ES-I3 (cell line): ENCODE results near the gene UBXN2A.
"Not testable (repeated sequence)": the region's sequence is repeated elsewhere in the genome, so short reads cannot be mapped to it uniquely, and the experiment has no call there.

ENCODE experiments used
- H3K36me3 ChIP-seq: 2 replicates; pipeline ENCODE4 v1.6.1; 2013; ENCODE audit warnings: mild to moderate bottlenecking, low read length, control low read depth, moderate library complexity; ENCODE audit not compliant: insufficient read depth
- H3K4me1 ChIP-seq: 2 replicates; pipeline ENCODE4 v1.6.1; 2013; ENCODE audit warnings: mild to moderate bottlenecking, control low read depth, low read length; ENCODE audit not compliant: insufficient read depth
- H3K9ac ChIP-seq: 2 replicates; pipeline ENCODE4 v1.6.1; 2013; ENCODE audit warnings: low read depth, mild to moderate bottlenecking, low read length, moderate library complexity
- H3K9me3 ChIP-seq: 2 replicates; pipeline ENCODE4 v1.6.1; 2013; ENCODE audit warnings: mild to moderate bottlenecking, low read length, moderate library complexity; ENCODE audit not compliant: control insufficient read depth, insufficient read depth

UBXN2A gene

DNA sequence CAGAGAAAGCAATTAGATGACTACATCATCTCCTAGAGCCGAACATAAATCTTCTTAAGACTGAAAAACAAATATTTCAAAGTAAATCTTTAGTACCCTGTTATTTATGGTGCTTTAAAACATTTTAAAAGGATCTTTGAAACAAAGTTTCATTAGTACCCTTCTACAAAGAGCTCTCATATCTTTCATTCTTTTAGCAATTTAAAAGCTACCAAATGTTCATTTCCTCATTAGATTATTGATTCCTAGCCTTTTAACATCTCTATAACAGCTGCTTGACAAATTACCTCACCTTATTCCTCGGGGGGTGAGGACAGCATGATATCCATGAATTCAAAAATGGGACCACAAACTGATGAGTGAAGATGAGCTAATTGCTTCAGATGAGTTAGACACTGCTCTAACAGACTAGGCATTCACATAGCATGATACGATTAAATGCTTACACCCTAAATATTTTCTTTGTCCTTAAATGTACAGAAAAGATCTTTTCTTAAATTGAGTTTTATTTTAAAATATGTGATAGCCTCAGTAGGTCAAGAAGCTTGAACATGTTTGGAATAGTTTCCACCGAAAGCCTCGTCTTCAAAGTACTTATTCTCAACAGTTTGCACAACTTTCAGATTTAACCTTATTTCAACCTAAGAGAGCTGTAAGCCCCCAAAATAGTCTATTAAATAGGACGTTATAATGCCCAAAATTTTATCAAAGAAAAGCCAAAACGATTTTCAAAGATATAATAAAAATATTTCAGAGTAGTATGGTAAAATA is 15.5 kb upstream of the UBXN2A start:
- Histone ChIP-seq H3K9me3 (no peaks in the 10 kb centered on the region), H3K36me3 (no peaks in the 10 kb centered on the region), H3K9ac (peak overlapping the region; percentile 95; the same call in 1 of the 2 replicates), H3K4me1 (0 out of 2 replicates have a peak, but pooled peaks cover 8% of the 10 kb centered on the region)

- no peaks in the 10 kb centered on the region for H3K9me3 ChIP-seq
- peak overlapping the region; percentile 95 for H3K9ac ChIP-seq
- H3K36me3 ChIP-seq: no peaks in the 10 kb centered on the region
- 0 out of 2 replicates have a peak, but pooled peaks cover 8% of the 10 kb centered on the region for H3K4me1 ChIP-seq
These were observed 14.5 kb upstream of the UBXN2A start for GRCh38 chr2:23925702-23926289.

DNA sequence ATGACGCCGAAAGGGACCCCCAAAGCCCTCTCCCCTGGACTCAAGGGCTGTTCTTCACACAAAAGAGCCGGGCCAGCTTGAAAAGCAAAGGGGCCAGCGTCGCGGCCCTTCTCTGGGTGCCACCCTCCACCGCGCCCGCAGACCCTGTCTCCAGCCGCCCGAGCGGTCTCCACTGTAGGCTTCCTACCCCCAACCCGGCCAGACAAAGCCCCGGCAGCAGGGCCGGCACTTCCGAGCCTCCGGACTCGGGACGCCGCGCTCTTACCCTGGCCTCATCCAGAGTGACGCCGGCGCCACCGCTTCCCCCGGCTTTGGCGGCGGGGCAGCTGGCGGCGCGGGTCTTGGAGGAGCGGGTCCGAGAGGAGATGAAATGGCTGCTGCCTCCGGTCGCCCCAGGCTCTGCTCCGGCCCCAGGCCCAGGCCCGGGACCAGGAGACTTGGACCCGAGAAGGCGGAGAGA is 13.9 kb upstream of the UBXN2A start:
- peak overlapping the region; percentile 95 for H3K9ac ChIP-seq
- H3K36me3 ChIP-seq: no peaks in the 10 kb centered on the region
- no peaks in the 10 kb centered on the region for H3K9me3 ChIP-seq
- H3K4me1 ChIP-seq: 0 out of 2 replicates have a peak, but pooled peaks cover 8% of the 10 kb centered on the region

GRCh38 chr2:23926750-23927571 is 13.3 kb upstream of the UBXN2A start, which contains the start of gene ATAD2B:
Gene ATAD2B (minus strand): TSS chr2:23927123. CDS start chr2:23926770, 353 bp downstream.
- Histone ChIP-seq H3K4me1 (0 out of 2 replicates have a peak, but pooled peaks cover 8% of the 10 kb centered on the region), H3K9me3 (no peaks in the 10 kb centered on the region), H3K36me3 (no peaks in the 10 kb centered on the region), H3K9ac (peak within 1 kb of the TSS; percentile 95)

- Histone ChIP-seq H3K9ac (no peak overlapping the region), H3K9me3 (no peaks in the 10 kb centered on the region), H3K4me1 (no peaks in the 10 kb centered on the region)
These were observed 6.0 kb upstream of the UBXN2A start for GRCh38 chr2:23934259-23934658.

DNA sequence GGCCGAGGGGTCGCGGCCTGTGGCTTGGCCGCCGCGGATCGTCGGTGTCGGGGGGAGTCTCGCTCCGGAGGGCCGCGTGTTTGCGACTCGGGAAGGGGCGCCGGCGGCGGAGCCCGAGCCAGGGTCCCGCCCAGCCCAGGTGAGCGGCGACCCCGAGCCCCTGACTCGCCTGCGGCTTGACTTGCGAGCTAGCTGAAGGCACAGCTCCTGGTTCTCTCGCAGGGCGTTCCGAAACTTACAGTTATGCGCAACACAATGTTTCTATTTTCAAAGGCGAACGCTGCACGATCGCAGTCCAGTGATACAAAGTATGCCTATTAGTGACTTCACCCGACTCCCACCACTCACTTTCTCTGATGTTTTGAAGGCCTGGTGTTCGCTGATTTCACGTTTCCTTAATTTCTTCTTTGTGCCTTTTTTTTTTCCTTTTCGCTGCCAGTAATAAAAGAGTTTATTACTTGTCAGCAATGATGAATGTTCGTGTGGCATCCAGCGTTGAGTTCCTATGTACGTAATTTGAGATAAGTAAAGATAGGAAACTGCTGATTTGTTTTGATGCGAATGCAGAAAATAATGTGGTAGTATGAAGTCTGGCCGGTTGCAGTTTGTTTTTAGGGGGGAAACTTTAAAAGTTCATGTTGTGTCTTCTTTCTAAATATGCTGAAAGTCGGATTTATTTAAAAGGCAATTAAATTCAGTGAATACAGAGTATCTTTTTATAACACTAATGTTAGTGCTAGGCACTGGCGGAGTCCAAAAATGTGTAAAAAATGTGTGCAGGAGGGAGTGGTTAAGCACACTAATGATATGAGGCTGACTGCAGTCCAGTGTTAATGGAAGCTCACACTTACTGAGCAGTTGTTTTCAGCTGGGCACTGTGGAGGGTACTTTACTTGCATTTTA is 706 bp downstream of the UBXN2A start:
- Histone ChIP-seq H3K9me3 (no peaks in the 10 kb centered on the region), H3K4me1 (peaks cover 8% of the 10 kb centered on the region; the same call in 1 of the 2 replicates), H3K9ac (peak overlapping the region; percentile 98), H3K36me3 (no peaks in the 10 kb centered on the region)

More at GRCh38 chr2:23934259-23934658, 6.0 kb upstream of the UBXN2A start:
- H3K36me3 ChIP-seq: no peaks in the 10 kb centered on the region

- H3K9ac ChIP-seq: peak overlapping the region; percentile 98; the same call in 1 of the 2 replicates
- H3K4me1 ChIP-seq: peaks cover 8% of the 10 kb centered on the region; the same call in 1 of the 2 replicates
- H3K36me3 ChIP-seq: no peaks in the 10 kb centered on the region
- no peaks in the 10 kb centered on the region for H3K9me3 ChIP-seq
These were observed 1.4 kb downstream of the UBXN2A start for GRCh38 chr2:23941644-23942043.

DNA sequence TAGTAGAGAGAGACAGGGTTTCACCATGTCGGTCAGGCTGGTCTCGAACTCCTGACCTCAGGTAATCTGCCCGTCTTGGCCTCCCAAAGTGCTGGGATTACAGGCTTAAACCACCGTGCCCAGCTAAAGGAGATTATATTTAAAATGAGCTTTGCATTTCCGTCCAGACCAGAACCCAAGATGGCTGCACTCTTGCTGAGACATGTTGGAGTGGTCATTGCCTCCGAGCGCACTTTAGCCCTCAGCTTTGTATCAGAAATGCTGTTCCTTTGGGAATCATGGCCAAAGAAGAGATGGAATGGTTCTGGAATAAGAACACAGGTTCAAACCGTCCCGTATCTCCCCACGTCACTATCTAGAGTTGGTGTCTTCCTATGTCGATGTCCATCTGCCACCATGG is 3.4 kb downstream of the UBXN2A start:
- Histone ChIP-seq H3K9ac (no peak overlapping the region), H3K36me3 (no peaks in the 10 kb centered on the region), H3K9me3 (no peaks in the 10 kb centered on the region), H3K4me1 (peaks cover 8% of the 10 kb centered on the region; the same call in 1 of the 2 replicates)

GRCh38 chr2:23944527-23944926 is 4.3 kb downstream of the UBXN2A start:
- Histone ChIP-seq H3K9ac (no peak overlapping the region), H3K36me3 (no peaks in the 10 kb centered on the region), H3K9me3 (no peaks in the 10 kb centered on the region), H3K4me1 (peaks cover 8% of the 10 kb centered on the region; the same call in 1 of the 2 replicates)

DNA sequence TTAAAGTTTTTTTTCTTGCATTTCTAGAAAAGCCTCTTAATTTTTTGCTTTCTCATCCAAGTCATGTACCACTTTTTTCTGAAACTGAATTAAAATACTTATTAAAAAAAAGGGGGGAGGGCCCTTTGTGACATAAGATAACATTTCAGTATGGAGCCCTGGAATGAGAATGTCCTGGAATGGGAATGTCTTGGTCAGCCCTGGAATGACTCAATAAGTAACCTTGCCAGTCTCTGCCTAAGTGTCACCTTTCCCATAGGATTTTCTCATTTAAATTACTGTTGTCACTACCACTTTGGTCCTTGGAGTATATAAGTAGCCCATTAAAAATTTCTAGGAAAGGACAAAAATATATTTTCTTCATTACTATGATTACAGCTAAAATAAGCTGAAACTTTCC is 4.7 kb downstream of the UBXN2A start:
- Histone ChIP-seq H3K4me1 (peaks cover 8% of the 10 kb centered on the region; the same call in 1 of the 2 replicates), H3K9ac (no peak overlapping the region), H3K9me3 (no peaks in the 10 kb centered on the region), H3K36me3 (no peaks in the 10 kb centered on the region)

DNA sequence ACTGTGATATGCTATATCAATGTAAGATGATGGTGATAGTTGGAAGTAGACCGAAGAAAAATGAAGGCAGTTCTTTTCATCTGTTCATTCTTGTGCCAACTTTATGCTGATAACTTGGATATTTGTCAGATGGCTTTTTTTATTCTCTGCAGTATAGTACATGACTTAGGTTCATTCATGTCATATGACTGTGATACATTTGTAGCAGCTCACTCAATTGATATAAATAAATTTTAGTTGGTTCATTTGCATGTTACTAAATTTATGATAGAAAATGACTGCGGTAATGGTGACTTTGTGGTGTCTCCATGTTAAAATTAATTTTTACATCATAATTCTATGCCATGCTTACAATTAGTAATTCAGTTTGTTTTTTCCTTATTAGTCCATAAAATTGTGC is 7.1 kb downstream of the UBXN2A start:
- Histone ChIP-seq H3K9ac (no peak overlapping the region), H3K9me3 (no peaks in the 10 kb centered on the region), H3K36me3 (no peaks in the 10 kb centered on the region), H3K4me1 (peaks cover 8% of the 10 kb centered on the region; the same call in 1 of the 2 replicates)

DNA sequence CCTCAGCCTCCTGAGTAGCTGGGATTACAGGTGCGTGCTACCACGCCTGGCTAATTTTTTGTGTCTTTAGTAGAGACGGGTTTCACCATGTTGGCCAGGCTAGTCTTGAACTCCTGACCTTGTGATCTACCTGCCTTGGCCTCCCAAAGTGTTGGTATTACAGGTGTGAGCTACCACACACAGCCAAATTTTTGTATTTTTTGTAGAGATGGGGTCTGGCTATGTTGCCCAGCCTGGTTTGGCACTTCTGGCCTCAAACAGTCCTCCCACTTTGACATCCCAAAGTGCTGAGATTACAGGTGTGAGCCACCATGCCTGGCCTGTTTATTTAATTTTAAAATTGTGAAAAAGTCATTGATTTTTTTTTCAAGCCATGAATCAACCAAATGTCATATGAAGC is 12.3 kb downstream of the UBXN2A start:
- not testable (repeated sequence) for H3K9me3 ChIP-seq, H3K9ac ChIP-seq, H3K36me3 ChIP-seq, H3K4me1 ChIP-seq

DNA sequence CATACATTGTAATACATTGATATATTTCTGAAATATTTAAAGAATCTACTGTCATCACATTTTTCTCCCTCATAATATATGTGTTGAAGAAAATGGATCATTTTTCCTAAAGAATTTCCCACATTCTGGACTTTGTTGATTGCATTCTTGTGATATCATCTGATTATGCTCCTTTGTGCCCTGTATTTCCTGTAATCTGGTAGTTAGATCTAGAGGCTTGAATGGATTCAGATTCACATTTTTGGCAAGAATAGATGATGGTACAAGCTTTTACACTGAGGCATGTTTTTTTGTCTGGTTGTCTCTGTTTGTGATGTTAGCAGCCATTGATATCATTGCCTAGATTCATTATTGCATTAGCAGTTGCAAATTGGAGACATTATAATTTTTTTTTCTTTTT is 13.4 kb downstream of the UBXN2A start:
- Histone ChIP-seq H3K4me1 (no peaks in the 10 kb centered on the region), H3K9ac (no peak overlapping the region), H3K9me3 (no peaks in the 10 kb centered on the region), H3K36me3 (no peaks in the 10 kb centered on the region)
